Inflammatory macrophage treated with lipopolysaccharide for 4 hours (primary cell): Measurements from ENCODE around the gene KCNK13.
"Not testable (repeated sequence)": the region's sequence is repeated elsewhere in the genome, so short reads cannot be mapped to it uniquely, and the experiment has no call there.

ENCODE experiments used
- DNase-seq: peaks from one replicate; pipeline ENCODE4 v3.0.0-alpha.2; 2020

KCNK13 gene

GRCh38 chr14:90062127-90062794 lies 467 bp downstream of the KCNK13 start:
- peak; percentile 22 for DNase-seq

- DNase-seq: peak; percentile 70
Observed at GRCh38 chr14:90062822-90063539, 1.2 kb downstream of the KCNK13 start.

- DNase-seq: no peak
Observed at GRCh38 chr14:90072350-90072749, 10.6 kb downstream of the KCNK13 start.

- peak; percentile 58 for DNase-seq
Observed at GRCh38 chr14:90079576-90079975, 17.8 kb downstream of the KCNK13 start.

GRCh38 chr14:90087433-90087832 lies 25.6 kb downstream of the KCNK13 start:
- DNase-seq: peak; percentile 98

GRCh38 chr14:90088176-90088575 lies 26.4 kb downstream of the KCNK13 start:
- peak; percentile 16 for DNase-seq

GRCh38 chr14:90089486-90089885 lies 27.7 kb downstream of the KCNK13 start:
- DNase-seq: not testable (repeated sequence)

- no peak for DNase-seq
Observed at GRCh38 chr14:90091393-90091792, 29.6 kb downstream of the KCNK13 start.

- DNase-seq: peak; percentile 80
Observed at GRCh38 chr14:90093942-90094595, 32.3 kb downstream of the KCNK13 start.

GRCh38 chr14:90095096-90095495 lies 33.3 kb downstream of the KCNK13 start:
- no peak for DNase-seq

GRCh38 chr14:90096566-90096965 lies 34.8 kb downstream of the KCNK13 start:
- peak; percentile 19 for DNase-seq

- DNase-seq: no peak
Observed at GRCh38 chr14:90103808-90104207, 42.0 kb downstream of the KCNK13 start.

GRCh38 chr14:90105756-90106155 lies 44.0 kb downstream of the KCNK13 start:
- DNase-seq: no peak

GRCh38 chr14:90107789-90108188 lies 46.0 kb downstream of the KCNK13 start:
- no peak for DNase-seq

- no peak for DNase-seq
Observed at GRCh38 chr14:90109858-90110257, 48.1 kb downstream of the KCNK13 start.

GRCh38 chr14:90111895-90112534 lies 50.2 kb downstream of the KCNK13 start:
- no peak for DNase-seq

GRCh38 chr14:90114554-90114953 lies 52.8 kb downstream of the KCNK13 start:
- no peak for DNase-seq

- no peak for DNase-seq
Observed at GRCh38 chr14:90115780-90116179, 54.0 kb downstream of the KCNK13 start.

GRCh38 chr14:90116444-90116843 lies 54.6 kb downstream of the KCNK13 start:
- DNase-seq: no peak

GRCh38 chr14:90118027-90118426 lies 56.2 kb downstream of the KCNK13 start:
- no peak for DNase-seq

GRCh38 chr14:90126260-90126659 lies 64.5 kb downstream of the KCNK13 start:
- no peak for DNase-seq

- no peak for DNase-seq
Observed at GRCh38 chr14:90132821-90133570, 71.2 kb downstream of the KCNK13 start.

- no peak for DNase-seq
Observed at GRCh38 chr14:90136904-90137303, 75.1 kb downstream of the KCNK13 start.
